Mesenchymal stem cell (in vitro differentiated cells and primary cell): ENCODE data around the gene SEMA3C.

ENCODE experiments used
- DNase-seq: peaks from one replicate; pipeline ENCODE4 v3.0.0-alpha.2; 2013
- H2AFZ ChIP-seq: one replicate; pipeline ENCODE4 v1.6.1; 2013; ENCODE audit warnings: low read depth, mild to moderate bottlenecking, control low read depth, inconsistent platforms, low read length, moderate library complexity
- H2AK5ac ChIP-seq: 2 replicates; pipeline ENCODE4 v1.6.1; 2013; ENCODE audit warnings: low read length, moderate library complexity, mild to moderate bottlenecking, inconsistent platforms; ENCODE audit not compliant: severe bottlenecking
- H2BK120ac ChIP-seq: one replicate; pipeline ENCODE4 v1.6.1; 2013; ENCODE audit warnings: low read depth, mild to moderate bottlenecking, inconsistent platforms, low read length, moderate library complexity
- H2BK12ac ChIP-seq, 2 experiments: one replicate each; pipeline ENCODE4 v1.6.1; 2013; ENCODE audit warnings: inconsistent platforms in 2 of 2, low read length in 2 of 2, mild to moderate bottlenecking in 2 of 2, moderate library complexity in 2 of 2, control low read depth in 1 of 2
- H2BK15ac ChIP-seq: one replicate; pipeline ENCODE4 v1.6.1; 2013; ENCODE audit warnings: mild to moderate bottlenecking, low read depth, inconsistent platforms; ENCODE audit not compliant: poor library complexity, severe bottlenecking
- H2BK5ac ChIP-seq: 2 replicates; pipeline ENCODE4 v1.6.1; 2013; ENCODE audit warnings: low read depth, mild to moderate bottlenecking, low read length, control low read depth, inconsistent platforms; ENCODE audit not compliant: poor library complexity, severe bottlenecking
- H3K14ac ChIP-seq, 2 experiments: one replicate each; pipeline ENCODE4 v1.6.1; 2013; ENCODE audit warnings: inconsistent platforms in 2 of 2, low read length in 2 of 2, control low read depth in 1 of 2, mild to moderate bottlenecking in 1 of 2, moderate library complexity in 1 of 2
- H3K18ac ChIP-seq, 2 experiments: one replicate each; pipeline ENCODE4 v1.6.1; 2013; ENCODE audit warnings: inconsistent platforms in 2 of 2, low read length in 2 of 2, control low read depth in 1 of 2, low read depth in 1 of 2, mild to moderate bottlenecking in 1 of 2
- H3K23ac ChIP-seq, 2 experiments: one replicate each; pipeline ENCODE4 v1.6.1; 2013; ENCODE audit warnings: inconsistent platforms in 2 of 2, low read length in 2 of 2, mild to moderate bottlenecking in 2 of 2, moderate library complexity in 2 of 2, control low read depth in 1 of 2
- H3K27ac ChIP-seq: 2 replicates; pipeline ENCODE4 v1.5.1; 2013; ENCODE audit warnings: mild to moderate bottlenecking, moderate library complexity, low read length, control low read depth, inconsistent platforms; ENCODE audit not compliant: poor library complexity, severe bottlenecking
- H3K27me3 ChIP-seq, 2 experiments: 2 replicates each; pipeline versions ENCODE4 v1.6.1 to v1.7.0; 2013; ENCODE audit warnings: low read length in 2 of 2, mild to moderate bottlenecking in 2 of 2, moderate library complexity in 2 of 2, control low read depth in 1 of 2, inconsistent platforms in 1 of 2; ENCODE audit not compliant: control insufficient read depth in 1 of 2, insufficient read depth in 1 of 2
- H3K36me3 ChIP-seq, 2 experiments: 2 replicates each; pipeline versions ENCODE4 v1.6.1 to v1.7.0; 2013; ENCODE audit warnings: low read length in 2 of 2, control low read depth in 1 of 2, inconsistent platforms in 1 of 2, low read depth in 1 of 2, mild to moderate bottlenecking in 1 of 2; ENCODE audit not compliant: insufficient read depth in 2 of 2, control insufficient read depth in 1 of 2
- H3K4ac ChIP-seq, 2 experiments: one replicate each; pipeline ENCODE4 v1.6.1; 2013; ENCODE audit warnings: inconsistent platforms in 2 of 2, low read length in 2 of 2, mild to moderate bottlenecking in 2 of 2, moderate library complexity in 2 of 2, control low read depth in 1 of 2, low read depth in 1 of 2
- H3K4me1 ChIP-seq: 2 replicates; pipeline ENCODE4 v1.6.1; 2013; ENCODE audit warnings: low read depth, low read length, control low read depth; ENCODE audit not compliant: control insufficient read depth, insufficient read depth
- H3K4me2 ChIP-seq: 2 replicates; pipeline ENCODE4 v1.6.1; 2013; ENCODE audit warnings: low read length, mild to moderate bottlenecking, inconsistent platforms; ENCODE audit not compliant: poor library complexity, severe bottlenecking
- H3K4me3 ChIP-seq, 2 experiments: 2 replicates each; pipeline versions ENCODE4 v1.5.1 to v1.7.0; 2013; ENCODE audit warnings: low read length in 2 of 2, mild to moderate bottlenecking in 2 of 2, control low read depth in 1 of 2, low read depth in 1 of 2; ENCODE audit not compliant: insufficient read depth in 1 of 2
- H3K79me1 ChIP-seq: replicated peaks from 2 replicates; pipeline ENCODE4 v1.6.1; 2013; ENCODE audit warnings: mild to moderate bottlenecking, control low read depth, low read length, inconsistent platforms; ENCODE audit not compliant: poor library complexity, severe bottlenecking
- H3K9ac ChIP-seq: 2 replicates; pipeline ENCODE4 v1.7.0; 2013; ENCODE audit warnings: mild to moderate bottlenecking, low read length, moderate library complexity
- H3K9me3 ChIP-seq: 2 replicates; pipeline ENCODE4 v1.7.0; 2013; ENCODE audit warnings: mild to moderate bottlenecking, low read length; ENCODE audit not compliant: control insufficient read depth
- H4K8ac ChIP-seq: one replicate; pipeline ENCODE4 v1.6.1; 2013; ENCODE audit warnings: inconsistent platforms, mild to moderate bottlenecking, low read length, moderate library complexity
- H4K91ac ChIP-seq: one replicate; pipeline ENCODE4 v1.6.1; 2013; ENCODE audit warnings: mild to moderate bottlenecking, low read length, inconsistent platforms
- WGBS: methylation state at CpG from one replicate; pipeline ENCODE4 v1.1.7; 2013; ENCODE audit warnings: mixed read lengths; 5-methylcytosine and 5-hydroxymethylcytosine counted together

SEMA3C gene

GRCh38 chr7:80843018-80843677 is 75.7 kb downstream of the SEMA3C start:
- Histone ChIP-seq H4K8ac (no peak overlapping the region), H3K4ac (no peak overlapping the region), H3K18ac (no peak overlapping the region), H3K36me3 (peaks cover 3 to 57% of the 10 kb centered on the region in 2 experiments), H2BK120ac (no peak overlapping the region), H3K9me3 (no peaks in the 10 kb centered on the region), H2BK15ac (no peak overlapping the region), H3K23ac (no peak overlapping the region), H2AK5ac (no peak overlapping the region), H2BK5ac (no peak overlapping the region), H3K27me3 (no peaks in the 10 kb centered on the region), H3K27ac (no peak overlapping the region), H3K4me1 (peaks cover 3% of the 10 kb centered on the region), H2BK12ac (no peak overlapping the region), H3K9ac (no peak overlapping the region), H3K4me3 (no peak overlapping the region), H3K79me1 (no peaks in the 10 kb centered on the region), H2AFZ (no peak overlapping the region), H3K4me2 (no peak overlapping the region), H4K91ac (no peak overlapping the region), H3K14ac (no peak overlapping the region)
- DNase-seq = no peak
- WGBS = 100% methylated on average over 2 of the region's 2 CpGs

DNA sequence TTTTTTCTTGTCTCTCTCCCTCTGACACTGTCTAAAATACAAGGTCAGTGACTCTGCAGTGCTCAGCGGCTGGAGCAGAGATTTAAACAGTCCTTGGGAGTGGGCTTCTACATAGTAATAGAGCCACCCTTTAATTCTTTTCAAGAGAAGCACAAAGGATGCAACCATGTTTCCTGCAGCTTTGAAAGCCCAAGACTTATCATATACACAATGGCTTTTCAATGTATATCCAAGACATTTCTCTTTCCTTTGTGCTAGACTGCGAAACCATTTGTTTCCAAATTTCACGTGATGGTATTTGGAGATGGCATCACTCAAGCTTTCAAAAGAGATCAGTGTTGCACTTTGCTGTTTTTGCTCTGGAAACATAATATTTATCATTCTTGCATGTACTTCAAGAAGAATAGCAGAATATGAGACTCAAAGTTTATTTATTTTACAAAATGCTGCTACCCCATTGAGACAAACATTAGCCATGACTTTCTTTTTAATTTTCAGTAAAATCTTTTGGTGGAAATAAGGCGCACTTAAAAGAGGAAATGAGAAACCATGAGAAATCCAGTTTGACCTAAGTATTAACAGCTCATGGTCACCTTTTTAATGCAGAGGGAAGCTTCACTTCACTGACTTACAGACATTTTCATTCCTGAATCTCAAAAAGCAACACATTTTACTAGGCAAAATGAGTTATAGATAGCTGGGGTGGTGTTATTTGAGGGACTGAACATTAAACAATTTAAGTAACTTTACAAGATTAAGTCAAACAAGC is 76.6 kb downstream of the SEMA3C start:
- Histone ChIP-seq H3K4me1 (peaks cover 3% of the 10 kb centered on the region), H3K23ac (no peak overlapping the region), H3K18ac (no peak overlapping the region), H3K14ac (no peak overlapping the region), H3K4ac (no peak overlapping the region), H3K27me3 (no peaks in the 10 kb centered on the region), H2AFZ (no peak overlapping the region), H3K4me2 (no peak overlapping the region), H3K36me3 (peaks cover 3 to 60% of the 10 kb centered on the region in 2 experiments), H2BK12ac (no peak overlapping the region), H3K79me1 (no peaks in the 10 kb centered on the region), H2BK120ac (no peak overlapping the region), H3K4me3 (no peak overlapping the region), H4K91ac (no peak overlapping the region), H3K9ac (no peak overlapping the region), H2BK5ac (peak overlapping the region; percentile 68), H4K8ac (no peak overlapping the region), H2AK5ac (no peak overlapping the region), H3K27ac (peak overlapping the region; percentile 75), H3K9me3 (no peaks in the 10 kb centered on the region), H2BK15ac (no peak overlapping the region)
- 76% methylated on average over 4 of the region's 4 CpGs for WGBS
- peak; percentile 11 for DNase-seq

GRCh38 chr7:80841423-80841955 is 77.4 kb downstream of the SEMA3C start:
- no peak overlapping the region for H3K4me2 ChIP-seq
- no peak overlapping the region for H2BK12ac ChIP-seq
- H2BK120ac ChIP-seq = no peak overlapping the region
- H2AK5ac ChIP-seq = no peak overlapping the region
- H4K91ac ChIP-seq = no peak overlapping the region
- no peak overlapping the region for H3K18ac ChIP-seq
- no peaks in the 10 kb centered on the region for H3K27me3 ChIP-seq
- peaks cover 3% of the 10 kb centered on the region for H3K4me1 ChIP-seq
- H2BK5ac ChIP-seq = no peak overlapping the region
- no peaks in the 10 kb centered on the region for H3K79me1 ChIP-seq
- peak; percentile 17 for DNase-seq
- no peak overlapping the region for H2AFZ ChIP-seq
- no peak overlapping the region for H2BK15ac ChIP-seq
- no peak overlapping the region for H4K8ac ChIP-seq
- H3K36me3 ChIP-seq = peaks cover 3 to 59% of the 10 kb centered on the region in 2 experiments
- H3K4ac ChIP-seq = no peak overlapping the region
- H3K4me3 ChIP-seq = no peak overlapping the region
- no peak overlapping the region for H3K14ac ChIP-seq
- H3K27ac ChIP-seq = peak overlapping the region; percentile 75
- H3K9me3 ChIP-seq = no peaks in the 10 kb centered on the region
- no peak overlapping the region for H3K23ac ChIP-seq
- H3K9ac ChIP-seq = no peak overlapping the region

GRCh38 chr7:80840681-80841080 is 78.2 kb downstream of the SEMA3C start:
- WGBS = 100% methylated on average over 1 of the region's 2 CpGs

More at GRCh38 chr7:80840681-80841080, 78.2 kb downstream of the SEMA3C start:
- Histone ChIP-seq H3K9ac (no peak overlapping the region), H2BK120ac (no peak overlapping the region), H3K4me1 (peaks cover 1% of the 10 kb centered on the region), H3K79me1 (no peaks in the 10 kb centered on the region), H4K91ac (no peak overlapping the region), H2BK15ac (no peak overlapping the region), H4K8ac (no peak overlapping the region), H3K9me3 (no peaks in the 10 kb centered on the region), H3K27ac (peak overlapping the region; percentile 48), H3K4ac (no peak overlapping the region), H2AK5ac (no peak overlapping the region), H3K36me3 (peaks cover 3 to 61% of the 10 kb centered on the region in 2 experiments), H2BK12ac (no peak overlapping the region), H3K4me3 (no peak overlapping the region), H3K14ac (no peak overlapping the region), H2BK5ac (no peak overlapping the region), H3K27me3 (no peaks in the 10 kb centered on the region), H3K23ac (no peak overlapping the region), H2AFZ (no peak overlapping the region), H3K18ac (no peak overlapping the region), H3K4me2 (no peak overlapping the region)
- no peak for DNase-seq
